Frontal cortex (tissue), 4 donors: ENCODE measurements around the gene SORL1. TPM values are rescaled to one million over a fixed set of nuclear protein-coding genes. Genes with fewer than 3 reads are reported as not detected.
"Not testable (repeated sequence)": the region's sequence is repeated elsewhere in the genome, so short reads cannot be mapped to it uniquely, and the experiment has no call there.

ENCODE experiments used
- DNase-seq, 2 donors: peaks; one replicate each; pipeline ENCODE4 v3.0.0; 2012; ENCODE audit warnings: low spot score in 2 of 2
- FAIRE-seq: peaks from 2 replicates; lab custom pipeline; 2012; peaks lifted over from hg19 to GRCh38; lab: Jason Lieb, UNC
- total RNA-seq: library from RNA; depleted of rRNA; stranded (reverse); fragments of >200 nt; gene quantifications from one replicate; pipeline ENCODE4 v1.2.3, GENCODE V29; 2014
- donor health status: control.
- donor health status: control.
- donor health status: control.

Gene SORL1, protein sequence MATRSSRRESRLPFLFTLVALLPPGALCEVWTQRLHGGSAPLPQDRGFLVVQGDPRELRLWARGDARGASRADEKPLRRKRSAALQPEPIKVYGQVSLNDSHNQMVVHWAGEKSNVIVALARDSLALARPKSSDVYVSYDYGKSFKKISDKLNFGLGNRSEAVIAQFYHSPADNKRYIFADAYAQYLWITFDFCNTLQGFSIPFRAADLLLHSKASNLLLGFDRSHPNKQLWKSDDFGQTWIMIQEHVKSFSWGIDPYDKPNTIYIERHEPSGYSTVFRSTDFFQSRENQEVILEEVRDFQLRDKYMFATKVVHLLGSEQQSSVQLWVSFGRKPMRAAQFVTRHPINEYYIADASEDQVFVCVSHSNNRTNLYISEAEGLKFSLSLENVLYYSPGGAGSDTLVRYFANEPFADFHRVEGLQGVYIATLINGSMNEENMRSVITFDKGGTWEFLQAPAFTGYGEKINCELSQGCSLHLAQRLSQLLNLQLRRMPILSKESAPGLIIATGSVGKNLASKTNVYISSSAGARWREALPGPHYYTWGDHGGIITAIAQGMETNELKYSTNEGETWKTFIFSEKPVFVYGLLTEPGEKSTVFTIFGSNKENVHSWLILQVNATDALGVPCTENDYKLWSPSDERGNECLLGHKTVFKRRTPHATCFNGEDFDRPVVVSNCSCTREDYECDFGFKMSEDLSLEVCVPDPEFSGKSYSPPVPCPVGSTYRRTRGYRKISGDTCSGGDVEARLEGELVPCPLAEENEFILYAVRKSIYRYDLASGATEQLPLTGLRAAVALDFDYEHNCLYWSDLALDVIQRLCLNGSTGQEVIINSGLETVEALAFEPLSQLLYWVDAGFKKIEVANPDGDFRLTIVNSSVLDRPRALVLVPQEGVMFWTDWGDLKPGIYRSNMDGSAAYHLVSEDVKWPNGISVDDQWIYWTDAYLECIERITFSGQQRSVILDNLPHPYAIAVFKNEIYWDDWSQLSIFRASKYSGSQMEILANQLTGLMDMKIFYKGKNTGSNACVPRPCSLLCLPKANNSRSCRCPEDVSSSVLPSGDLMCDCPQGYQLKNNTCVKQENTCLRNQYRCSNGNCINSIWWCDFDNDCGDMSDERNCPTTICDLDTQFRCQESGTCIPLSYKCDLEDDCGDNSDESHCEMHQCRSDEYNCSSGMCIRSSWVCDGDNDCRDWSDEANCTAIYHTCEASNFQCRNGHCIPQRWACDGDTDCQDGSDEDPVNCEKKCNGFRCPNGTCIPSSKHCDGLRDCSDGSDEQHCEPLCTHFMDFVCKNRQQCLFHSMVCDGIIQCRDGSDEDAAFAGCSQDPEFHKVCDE (N-terminal part only)
- total RNA-seq: 42.8 TPM

DNA sequence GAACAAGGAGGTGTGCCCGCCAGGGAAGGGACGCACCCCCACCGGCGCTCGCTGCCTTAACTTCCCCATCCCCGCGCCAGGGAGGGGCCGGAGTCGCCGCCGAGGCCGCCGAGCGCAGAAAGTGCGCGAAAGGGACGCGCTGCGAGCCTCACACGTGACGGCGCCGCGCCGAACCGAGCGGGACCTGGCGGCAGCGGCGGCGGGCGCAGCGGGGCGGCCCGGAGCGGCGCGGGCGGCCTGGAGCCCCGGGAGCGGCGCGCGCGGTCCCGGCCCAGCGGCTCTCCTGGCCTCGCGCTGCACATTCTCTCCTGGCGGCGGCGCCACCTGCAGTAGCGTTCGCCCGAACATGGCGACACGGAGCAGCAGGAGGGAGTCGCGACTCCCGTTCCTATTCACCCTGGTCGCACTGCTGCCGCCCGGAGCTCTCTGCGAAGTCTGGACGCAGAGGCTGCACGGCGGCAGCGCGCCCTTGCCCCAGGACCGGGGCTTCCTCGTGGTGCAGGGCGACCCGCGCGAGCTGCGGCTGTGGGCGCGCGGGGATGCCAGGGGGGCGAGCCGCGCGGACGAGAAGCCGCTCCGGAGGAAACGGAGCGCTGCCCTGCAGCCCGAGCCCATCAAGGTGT, at the start of gene SORL1:
Gene SORL1, plus strand, starts transcription at position 329 of the 623 bp plus-strand sequence. Its CDS starts 18 bp downstream, at position 347.
- FAIRE-seq: no peak

DNA sequence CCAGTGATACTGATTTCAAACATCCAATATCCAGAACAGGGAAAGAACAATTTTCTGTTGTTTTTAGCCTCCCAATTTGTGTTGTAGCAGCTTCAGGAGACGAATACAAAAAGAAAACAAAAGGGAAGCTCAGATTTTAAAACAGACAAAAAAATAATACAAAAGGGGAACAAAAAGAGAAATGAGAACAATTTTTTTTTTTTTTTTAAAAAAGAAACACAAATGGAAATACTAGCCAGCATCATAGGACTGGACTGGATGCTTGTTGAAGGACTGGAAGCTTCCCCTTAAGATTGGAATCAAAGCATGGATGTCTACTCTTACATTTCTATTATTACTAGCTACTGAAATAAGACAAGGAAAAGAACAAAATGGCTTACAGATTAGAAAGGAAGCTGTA, 46.5 kb upstream of the SORL1 start:
- DNase-seq (no peak), FAIRE-seq (no peak)

More for the DNA sequence above, at the start of gene SORL1:
- DNase-seq: peak; percentile 78 to 86

DNA sequence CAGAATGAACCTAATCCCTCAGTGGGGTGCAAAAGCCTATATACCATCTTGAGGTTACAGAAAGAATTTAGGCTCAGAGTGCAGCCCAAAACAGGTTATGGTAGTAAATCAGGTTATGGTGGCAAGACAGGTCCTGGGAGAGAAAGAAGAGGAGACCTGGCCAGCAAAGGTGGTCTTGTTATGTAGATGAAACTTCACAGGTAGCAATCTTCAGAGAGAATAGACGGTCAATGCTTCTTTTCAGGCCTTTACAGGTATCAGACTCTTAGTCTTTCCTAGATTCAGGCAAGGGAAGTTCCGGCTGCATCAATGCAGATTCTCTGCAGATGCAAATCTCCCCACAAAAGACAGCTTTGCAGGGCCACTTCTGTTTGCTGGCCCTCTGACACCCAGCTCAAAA, 45.8 kb upstream of the SORL1 start:
- no peak for DNase-seq
- FAIRE-seq: no peak

DNA sequence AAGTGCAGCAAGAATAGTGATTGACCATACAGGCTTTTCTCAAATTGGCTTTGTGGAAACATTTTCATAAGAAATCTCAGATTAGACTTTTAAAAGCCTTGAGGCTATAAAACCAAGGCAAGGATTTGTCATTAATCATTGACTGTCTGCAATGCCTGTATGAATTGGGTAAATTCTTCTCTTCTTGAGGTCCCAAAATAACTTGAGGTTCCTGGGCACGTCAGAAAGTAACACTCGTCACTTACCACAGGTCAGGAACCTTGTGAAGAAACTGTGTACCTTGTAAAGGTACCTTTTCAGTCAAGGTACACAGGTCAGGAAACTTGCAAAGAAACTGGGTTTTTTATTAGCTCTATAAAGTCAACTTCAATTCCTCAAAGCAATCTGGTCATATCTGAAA, 43.3 kb upstream of the SORL1 start:
- FAIRE-seq: no peak

DNA sequence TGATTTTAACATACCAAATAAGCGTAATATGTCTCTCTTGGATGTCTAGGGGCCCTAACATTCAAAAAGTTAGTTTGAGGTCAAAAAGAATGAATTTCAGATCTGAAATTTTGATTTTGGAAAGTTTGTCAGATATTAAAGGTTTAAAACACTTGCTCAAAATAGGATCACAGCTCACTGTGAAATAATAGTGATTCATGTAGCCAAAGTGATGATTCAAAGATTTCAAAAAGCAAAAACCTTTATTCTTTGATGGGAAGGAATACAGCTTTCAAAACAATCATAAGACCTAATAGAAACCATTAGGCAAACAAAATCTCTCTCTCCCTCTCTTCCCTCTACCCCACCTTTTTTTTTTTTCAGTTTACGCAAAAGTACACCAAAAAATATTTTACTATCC, 42.1 kb upstream of the SORL1 start:
- not testable (repeated sequence) for DNase-seq, FAIRE-seq

More for the DNA sequence above, 43.3 kb upstream of the SORL1 start:
- DNase-seq: no peak

DNA sequence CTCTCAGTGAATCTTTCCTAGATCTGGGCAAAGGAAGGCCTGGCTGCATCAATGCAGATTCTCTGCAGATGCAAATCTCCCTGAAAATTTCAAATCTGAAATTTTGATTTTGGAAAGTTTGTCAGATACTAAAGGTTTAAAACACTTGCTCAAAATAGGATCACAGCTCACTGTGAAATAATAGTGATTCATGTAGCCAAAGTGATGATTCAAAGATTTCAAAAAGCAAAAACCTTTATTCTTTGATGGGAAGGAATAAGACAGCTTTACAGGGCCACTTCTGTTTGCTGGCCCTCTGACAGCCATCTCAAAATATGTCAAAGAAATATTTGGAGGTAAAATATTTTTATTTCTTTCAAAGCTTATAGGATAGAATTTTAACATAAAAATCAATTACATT, 40.8 kb upstream of the SORL1 start:
- not testable (repeated sequence) for DNase-seq, FAIRE-seq

DNA sequence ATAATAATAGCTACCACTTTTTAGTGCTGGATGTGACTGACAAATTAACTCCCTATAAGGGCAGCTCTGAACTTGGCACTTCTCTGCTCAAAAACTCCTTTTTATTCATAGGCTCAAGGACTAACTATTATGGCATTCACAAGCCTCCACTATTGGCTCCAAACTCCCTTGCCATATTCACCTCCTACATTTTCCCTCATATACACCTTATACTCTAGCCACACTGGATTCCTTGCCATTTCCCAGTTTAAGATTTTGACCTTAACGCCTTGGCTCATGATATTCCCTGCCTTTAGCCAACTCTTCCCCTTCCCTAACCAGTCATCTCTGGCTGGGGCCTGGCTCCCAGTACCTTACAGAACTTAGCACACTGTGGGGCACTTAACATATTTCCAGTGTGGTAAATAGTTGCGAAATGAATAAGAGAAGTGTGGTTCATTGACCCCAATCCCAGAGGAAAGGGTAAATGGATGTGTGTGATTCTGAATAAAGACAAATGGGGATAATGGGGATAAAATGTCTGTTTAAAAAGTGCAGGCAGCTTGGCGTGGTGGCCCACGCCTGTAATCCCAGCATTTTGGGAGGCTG, 40.0 kb upstream of the SORL1 start:
- no peak for FAIRE-seq

DNA sequence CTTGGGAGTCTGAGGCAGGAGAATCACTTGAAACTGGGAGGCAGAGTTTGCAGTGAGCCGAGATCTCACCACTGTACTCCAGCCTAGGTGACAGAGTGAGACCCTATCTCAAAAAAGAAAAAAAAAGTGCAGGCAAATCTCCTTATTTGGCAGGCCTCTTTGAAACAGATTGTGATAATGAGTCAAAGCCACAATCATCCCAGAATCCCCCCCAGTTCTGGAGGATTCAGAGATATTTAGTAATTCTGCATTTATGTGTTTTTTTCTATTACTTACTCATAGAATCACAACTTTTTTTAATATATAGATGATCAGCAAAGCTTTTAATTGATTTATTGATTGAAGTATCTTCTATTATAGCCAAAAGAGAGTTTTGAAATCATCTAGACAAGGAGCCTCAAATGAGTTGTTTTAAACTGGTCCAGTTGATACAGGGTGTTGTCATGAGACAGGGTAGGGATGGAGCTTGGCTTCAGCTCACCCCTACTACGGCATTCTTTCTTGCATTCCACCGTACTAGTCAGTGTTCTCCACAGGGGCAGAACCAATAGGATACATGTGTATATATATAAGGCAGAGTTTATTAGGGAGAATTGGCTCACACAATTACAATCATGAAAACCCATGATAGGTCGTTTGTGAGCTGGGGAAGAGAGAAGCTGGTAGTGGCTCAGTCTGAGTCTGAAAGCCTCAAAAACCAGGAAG, 39.3 kb upstream of the SORL1 start:
- DNase-seq (no peak), FAIRE-seq (no peak)

More for the DNA sequence above, 40.0 kb upstream of the SORL1 start:
- no peak for DNase-seq

DNA sequence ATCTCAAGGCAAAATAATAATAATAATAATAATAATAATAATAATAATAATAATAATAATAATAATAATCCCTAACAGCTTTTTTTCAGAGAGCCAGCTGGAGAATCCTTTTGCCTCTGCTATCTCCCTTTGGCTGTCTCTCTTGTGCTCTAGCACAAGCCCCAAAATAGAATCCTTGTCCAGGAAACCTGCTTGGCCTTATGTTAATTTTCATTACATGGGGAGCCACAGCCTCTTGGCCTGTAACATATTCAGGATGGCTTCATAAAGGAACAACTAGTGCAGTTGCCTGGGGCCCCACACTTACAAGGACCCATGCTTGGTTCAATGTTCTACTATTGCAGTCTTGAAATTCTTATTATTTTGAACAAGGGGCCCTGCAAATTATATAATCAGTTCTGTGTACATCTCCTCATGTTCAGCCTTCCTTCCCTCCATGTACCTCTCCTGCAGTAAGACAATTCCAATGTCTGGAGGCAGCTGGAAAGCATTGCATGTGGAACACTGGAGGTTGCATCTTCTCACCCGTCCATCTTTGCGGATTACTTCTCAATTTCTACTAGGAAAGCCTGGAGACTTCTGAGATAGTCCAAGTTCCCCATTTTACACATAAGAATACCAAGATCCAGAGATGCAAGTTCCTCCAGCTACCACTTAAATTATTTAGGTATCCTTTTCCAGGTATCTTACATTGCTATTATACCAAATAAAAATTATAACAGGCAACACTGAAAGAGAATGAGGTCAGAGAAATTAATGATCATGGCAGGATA, 37.8 kb upstream of the SORL1 start:
- no peak for FAIRE-seq
- DNase-seq: no peak

DNA sequence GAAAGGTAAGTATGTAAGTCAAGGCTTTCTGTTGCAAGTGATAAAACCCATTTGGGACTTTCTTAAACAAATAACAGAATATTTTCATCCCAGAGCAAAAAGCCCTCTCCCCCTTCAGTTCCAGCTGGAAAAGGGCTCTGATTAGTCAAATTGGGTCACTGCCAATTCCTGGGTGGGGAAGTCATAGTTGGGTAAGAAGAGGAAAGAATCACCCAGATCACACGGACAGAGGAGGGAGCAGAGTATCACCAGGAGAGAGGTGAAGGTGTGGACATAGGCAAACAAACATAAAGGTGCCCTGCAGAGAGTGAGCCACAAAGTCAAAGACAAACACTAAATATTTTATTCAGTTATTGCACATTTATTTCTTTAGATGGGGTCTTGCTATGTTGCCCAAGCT, 36.3 kb upstream of the SORL1 start:
- FAIRE-seq (no peak), DNase-seq (no peak)

DNA sequence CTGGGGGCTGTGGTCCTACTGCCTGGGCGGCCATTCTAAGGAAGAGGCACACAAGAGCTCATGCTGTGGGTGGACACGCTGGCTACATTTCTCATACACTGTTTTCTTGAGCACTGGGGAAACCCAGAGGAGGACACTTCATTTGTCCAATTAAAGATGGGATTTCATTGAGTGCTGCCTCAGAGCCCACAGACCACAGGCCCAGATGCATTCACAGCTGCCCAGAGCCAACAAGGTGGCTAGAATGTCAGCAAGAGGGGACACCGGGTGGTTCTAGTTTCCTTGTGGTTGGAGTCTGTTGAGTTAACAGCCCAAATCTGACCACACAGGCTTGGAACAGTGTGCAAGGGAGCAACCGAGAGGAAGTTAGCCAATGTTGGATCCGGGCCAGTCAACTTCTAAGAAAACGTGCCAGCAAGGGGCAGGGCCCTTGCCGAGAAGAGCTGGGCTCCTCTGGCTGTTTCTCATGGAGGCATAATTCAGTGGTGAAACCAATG, 35.0 kb upstream of the SORL1 start:
- DNase-seq (no peak), FAIRE-seq (no peak)

DNA sequence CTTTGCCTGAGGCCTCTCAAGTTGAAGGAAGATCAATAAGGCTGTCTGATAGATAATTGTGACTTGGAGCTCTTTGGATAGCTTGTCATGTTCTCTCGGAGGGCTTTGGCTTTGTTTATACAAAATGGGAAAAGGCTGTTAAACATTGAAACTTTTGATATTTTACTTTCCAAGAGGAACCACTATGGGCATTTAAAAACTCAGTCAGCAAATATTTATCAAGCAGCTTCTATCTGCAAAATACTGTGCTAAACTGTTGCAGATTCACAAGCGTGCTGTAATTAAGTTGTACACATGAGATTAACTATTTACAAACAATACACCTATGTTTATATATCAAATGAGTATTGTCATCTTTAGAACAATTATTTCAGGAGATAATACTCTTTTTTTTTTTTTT, 34.5 kb upstream of the SORL1 start:
- FAIRE-seq (no peak), DNase-seq (no peak)

DNA sequence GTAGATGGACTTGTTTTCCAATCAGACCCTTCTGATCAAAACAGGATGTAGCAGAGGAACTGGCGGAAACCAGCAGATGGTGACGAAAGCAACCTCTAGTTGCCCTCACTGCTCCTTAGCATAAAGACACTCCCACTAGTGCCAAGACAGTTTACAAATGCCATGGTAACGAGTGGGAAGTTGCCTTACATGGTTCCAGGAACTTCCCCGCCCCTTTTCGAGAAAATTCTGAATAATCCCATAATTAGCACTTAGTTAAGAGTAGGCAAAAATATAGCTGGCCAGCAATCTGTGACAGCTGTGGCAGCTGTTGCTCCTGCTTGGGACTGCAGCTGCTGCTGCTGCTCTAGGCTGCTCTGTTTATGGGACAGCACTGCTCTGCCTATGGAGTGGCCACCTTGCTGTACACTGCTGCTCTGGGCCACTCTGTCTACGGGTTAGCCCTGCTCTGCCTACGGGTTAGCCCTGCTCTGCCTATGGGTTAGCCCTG, 33.4 kb upstream of the SORL1 start:
- no peak for DNase-seq
- no peak for FAIRE-seq

DNA sequence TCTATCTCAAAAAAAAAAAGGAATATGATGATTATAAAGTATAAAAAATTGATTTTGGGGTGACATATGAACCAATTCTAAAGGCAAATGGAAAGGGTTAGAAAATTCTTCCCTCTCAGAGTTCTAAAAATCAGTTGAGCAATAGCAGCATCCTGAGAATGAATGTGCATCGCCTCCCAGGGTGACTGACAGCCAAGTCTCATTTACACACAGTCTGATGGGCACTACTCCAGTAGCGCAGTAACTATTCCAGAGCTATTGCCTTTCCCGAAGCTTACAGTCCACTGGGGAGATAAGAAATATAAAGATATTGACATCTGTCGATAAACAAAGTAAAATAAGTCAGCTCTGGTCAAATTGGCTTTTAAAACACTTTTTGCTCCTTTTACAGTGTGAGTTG, 32.3 kb upstream of the SORL1 start:
- no peak for DNase-seq
- no peak for FAIRE-seq

DNA sequence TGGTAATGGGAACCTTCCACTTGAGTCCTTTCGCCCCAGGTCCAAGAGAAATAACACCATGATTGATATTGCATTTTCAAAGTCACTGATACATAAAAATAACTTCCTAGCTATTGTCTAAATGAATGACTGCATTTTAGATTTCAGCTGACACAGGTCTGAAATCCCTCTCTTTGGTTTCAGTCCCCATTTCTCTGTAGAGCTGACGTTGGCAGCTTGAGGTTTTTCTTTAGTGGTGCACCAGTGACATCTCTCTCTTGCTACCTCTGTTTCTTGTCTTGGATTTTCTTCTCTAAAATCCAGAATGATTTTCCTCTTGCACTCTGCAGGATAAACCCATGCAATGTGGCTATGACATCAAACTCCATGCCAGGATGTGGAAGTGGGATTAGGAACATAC, 31.7 kb upstream of the SORL1 start:
- no peak for FAIRE-seq

DNA sequence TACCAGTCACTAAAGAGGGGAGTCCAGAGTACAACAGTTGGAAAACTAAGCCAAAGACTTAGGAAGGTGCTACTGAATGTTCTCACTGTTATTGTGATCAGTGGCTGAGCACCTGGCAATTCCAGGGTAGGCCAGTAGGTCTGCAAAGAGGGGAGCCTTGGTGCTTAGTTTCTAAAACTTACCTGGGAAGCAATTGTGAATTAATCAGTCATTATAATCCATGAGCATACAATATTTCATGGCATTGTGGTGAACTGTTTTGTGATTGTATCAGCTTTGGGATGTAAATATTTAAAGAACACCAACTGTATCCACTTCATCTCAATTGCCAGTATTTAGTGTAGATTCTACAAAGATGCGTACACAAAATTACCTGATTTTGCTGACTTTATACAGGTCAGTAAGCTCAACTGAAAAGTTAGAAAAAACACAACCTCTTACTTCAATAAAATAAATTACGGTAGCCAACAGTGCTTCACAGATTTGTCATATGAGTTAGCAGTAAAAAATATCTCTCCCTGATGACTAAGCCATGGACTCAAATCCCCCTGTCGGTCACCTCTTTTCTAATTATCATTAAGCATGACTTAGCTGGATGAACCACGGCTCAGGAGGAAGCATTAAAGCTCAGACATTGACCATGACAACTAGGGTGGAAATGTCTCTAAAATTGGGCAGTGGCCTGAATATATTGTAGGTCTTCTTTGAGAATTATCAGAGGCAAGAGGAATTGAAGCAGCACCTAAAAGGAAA, 30.8 kb upstream of the SORL1 start:
- FAIRE-seq (no peak), DNase-seq (no peak)

More for the DNA sequence above, 31.7 kb upstream of the SORL1 start:
- DNase-seq: no peak

DNA sequence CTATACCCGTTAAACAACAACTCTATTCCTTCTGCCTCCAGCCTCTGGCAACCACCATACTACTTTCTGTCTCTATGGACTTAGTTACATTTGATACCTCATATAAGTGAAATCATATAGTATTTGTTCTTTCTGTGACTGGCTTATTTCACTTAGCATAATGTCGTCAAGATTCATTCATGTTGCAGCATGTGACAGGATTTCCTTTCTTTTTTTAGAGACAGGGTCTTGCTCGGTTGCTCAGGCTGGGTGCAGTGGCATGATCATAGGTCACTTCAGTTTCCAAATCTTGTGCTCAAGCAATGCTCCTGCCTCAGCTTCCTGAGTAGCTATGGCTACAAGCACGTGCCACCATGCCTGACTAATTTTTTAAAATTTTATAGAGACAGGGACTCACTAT, 29.4 kb upstream of the SORL1 start:
- FAIRE-seq (no peak), DNase-seq (no peak)
